HCT116 (cell line): ENCODE data around the gene TAF1L.

Experiments
- CTCF ChIP-seq, 3 experiments: fragments of 200-600 bp in 1 of 3; sonication (generic) in 1 of 3; IDR thresholded peaks in 2 of 3; conservative IDR thresholded peaks in 1 of 3; 2 replicates each; pipeline ENCODE4 v1.5.1; 2012 to 2017; ENCODE audit warnings: low read depth in 2 of 3, low read length in 2 of 3, antibody characterized with exemption in 1 of 3, borderline replicate concordance in 1 of 3, control low read depth in 1 of 3, mild to moderate bottlenecking in 1 of 3, mixed read lengths in 1 of 3, mixed run types in 1 of 3, moderate library complexity in 1 of 3; ENCODE audit not compliant: insufficient read depth in 1 of 3
- EZH2 ChIP-seq: fragments of 200-600 bp; sonication (generic); IDR thresholded peaks from 2 replicates; pipeline ENCODE4 v1.6.1; 2017; ENCODE audit warnings: antibody characterized with exemption, mixed run types
- SRF ChIP-seq: IDR thresholded peaks from 2 replicates; pipeline ENCODE4 v1.6.1; 2012; ENCODE audit warnings: low read depth

GRCh38 chr9:32606811-32607210 is 28.7 kb downstream of the TAF1L start:
- TF ChIP-seq CTCF (IDR thresholded peaks at IDR 0.05 in 2 of 3, conservative IDR thresholded peaks at IDR 0.05 in 1 of 3; ENCODE audit: borderline replicate concordance in 1 of 3, insufficient read depth in 1 of 3, low read depth in 2 of 3, low read length in 2 of 3) (no peak), EZH2 (no peak), SRF (no peak)
